OCI-LY1 (cell line): ENCODE measurements around the gene SNTB2.

ENCODE experiments used
- H2AFZ ChIP-seq: fragments of 200-600 bp; sonication (generic), shearing (Covaris generic); 2 replicates; pipeline ENCODE4 v1.6.0; 2014; ENCODE audit warnings: antibody characterized with exemption, mild to moderate bottlenecking, low read length
- H3F3A ChIP-seq: fragments of 200-600 bp; sonication (generic), shearing (Covaris generic); 2 replicates; pipeline ENCODE4 v1.6.0; 2014; ENCODE audit warnings: mild to moderate bottlenecking, antibody characterized with exemption, low read length, moderate library complexity; ENCODE audit not compliant: insufficient read depth
- H3K27ac ChIP-seq: fragments of 200-600 bp; sonication (generic); 2 replicates; pipeline ENCODE4 v1.5.1; 2014; ENCODE audit warnings: low read length, mixed run types, mild to moderate bottlenecking, low read depth; ENCODE audit not compliant: poor library complexity, severe bottlenecking
- H3K27me3 ChIP-seq: fragments of 200-600 bp; sonication (generic); 2 replicates; pipeline ENCODE4 v1.6.0; 2014; ENCODE audit warnings: antibody characterized with exemption, mild to moderate bottlenecking, low read length, moderate library complexity; ENCODE audit not compliant: insufficient read depth
- H3K36me3 ChIP-seq: fragments of 200-600 bp; sonication (generic); 2 replicates; pipeline ENCODE4 v1.6.1; 2014; ENCODE audit warnings: mild to moderate bottlenecking, antibody characterized with exemption, low read length, moderate library complexity, mixed read lengths; ENCODE audit not compliant: insufficient read depth
- H3K4me1 ChIP-seq: fragments of 200-600 bp; sonication (generic); 2 replicates; pipeline ENCODE4 v1.5.1; 2014; ENCODE audit warnings: mild to moderate bottlenecking, low read length, moderate library complexity; ENCODE audit not compliant: insufficient read depth, severe bottlenecking
- H3K4me2 ChIP-seq: fragments of 200-600 bp; sonication (generic), shearing (Covaris generic); 2 replicates; pipeline ENCODE4 v1.6.1; 2014; ENCODE audit warnings: low read length
- H3K4me3 ChIP-seq: fragments of 200-600 bp; sonication (generic); 2 replicates; pipeline ENCODE4 v1.5.1; 2014; ENCODE audit warnings: low read length, low read depth, mild to moderate bottlenecking, mixed read lengths; ENCODE audit not compliant: poor library complexity, severe bottlenecking
- H3K79me2 ChIP-seq: fragments of 200-600 bp; shearing (Covaris generic); 2 replicates; pipeline ENCODE4 v1.6.1; 2016; ENCODE audit warnings: mixed run types, low read length, mixed read lengths; ENCODE audit not compliant: insufficient read depth
- H3K9ac ChIP-seq: fragments of 200-600 bp; sonication (generic), shearing (Covaris generic); 2 replicates; pipeline ENCODE4 v1.6.1; 2014; ENCODE audit warnings: mild to moderate bottlenecking, low read length, mixed read lengths
- H3K9me2 ChIP-seq: fragments of 200-600 bp; sonication (generic), shearing (Covaris generic); 2 replicates; pipeline ENCODE4 v1.6.1; 2014; ENCODE audit warnings: low read depth, mild to moderate bottlenecking, low read length, mixed read lengths
- H3K9me3 ChIP-seq: fragments of 200-600 bp; shearing (Covaris generic); 2 replicates; pipeline ENCODE4 v1.6.1; 2014; ENCODE audit warnings: low read length, mixed read lengths
- H4K20me1 ChIP-seq: fragments of 200-600 bp; sonication (generic), shearing (Covaris generic); 2 replicates; pipeline ENCODE4 v1.6.0; 2016; ENCODE audit warnings: mild to moderate bottlenecking, low read length; ENCODE audit not compliant: insufficient read depth
- EZH2 ChIP-seq: fragments of 200-600 bp; sonication (generic), shearing (Covaris generic); IDR thresholded peaks from 2 replicates; pipeline ENCODE4 v1.8.0; 2017; ENCODE audit warnings: borderline replicate concordance, mixed run types, mild to moderate bottlenecking, antibody characterized with exemption, low read length, moderate library complexity, mixed read lengths
- TF ChIP-seq, protein P1 (sequence below): fragments of 200-600 bp; sonication (generic), shearing (Covaris generic); IDR thresholded peaks from 2 replicates; pipeline ENCODE4 v1.5.1; 2017; ENCODE audit warnings: mild to moderate bottlenecking, antibody characterized with exemption, low read length, moderate library complexity, mixed read lengths

SNTB2 gene

GRCh38 chr16:69309316-69309715 is 122.4 kb downstream of the SNTB2 start:
- no peaks in the 10 kb centered on the region for H3K9me2 ChIP-seq
- no peaks in the 10 kb centered on the region for H3K27me3 ChIP-seq
- H3K36me3 ChIP-seq, result peaks cover 12% of the 10 kb centered on the region; the same call in 1 of the 2 replicates
- H3K4me3 ChIP-seq, result no peak overlapping the region
- H3K79me2 ChIP-seq, result peaks cover 8% of the 10 kb centered on the region
- no peak overlapping the region for H3K27ac ChIP-seq
- no peaks in the 10 kb centered on the region for H4K20me1 ChIP-seq
- H3K9me3 ChIP-seq, result no peaks in the 10 kb centered on the region
- no peaks in the 10 kb centered on the region; the same call in 1 of the 2 replicates for H3F3A ChIP-seq
- no peak overlapping the region for H3K9ac ChIP-seq
- TF ChIP-seq EZH2, result no peak
- TF ChIP-seq, protein P1, sequence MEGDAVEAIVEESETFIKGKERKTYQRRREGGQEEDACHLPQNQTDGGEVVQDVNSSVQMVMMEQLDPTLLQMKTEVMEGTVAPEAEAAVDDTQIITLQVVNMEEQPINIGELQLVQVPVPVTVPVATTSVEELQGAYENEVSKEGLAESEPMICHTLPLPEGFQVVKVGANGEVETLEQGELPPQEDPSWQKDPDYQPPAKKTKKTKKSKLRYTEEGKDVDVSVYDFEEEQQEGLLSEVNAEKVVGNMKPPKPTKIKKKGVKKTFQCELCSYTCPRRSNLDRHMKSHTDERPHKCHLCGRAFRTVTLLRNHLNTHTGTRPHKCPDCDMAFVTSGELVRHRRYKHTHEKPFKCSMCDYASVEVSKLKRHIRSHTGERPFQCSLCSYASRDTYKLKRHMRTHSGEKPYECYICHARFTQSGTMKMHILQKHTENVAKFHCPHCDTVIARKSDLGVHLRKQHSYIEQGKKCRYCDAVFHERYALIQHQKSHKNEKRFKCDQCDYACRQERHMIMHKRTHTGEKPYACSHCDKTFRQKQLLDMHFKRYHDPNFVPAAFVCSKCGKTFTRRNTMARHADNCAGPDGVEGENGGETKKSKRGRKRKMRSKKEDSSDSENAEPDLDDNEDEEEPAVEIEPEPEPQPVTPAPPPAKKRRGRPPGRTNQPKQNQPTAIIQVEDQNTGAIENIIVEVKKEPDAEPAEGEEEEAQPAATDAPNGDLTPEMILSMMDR, result no peak
- H2AFZ ChIP-seq, result no peak overlapping the region
- H3K4me2 ChIP-seq, result no peak overlapping the region
- peaks cover 10% of the 10 kb centered on the region for H3K4me1 ChIP-seq

DNA sequence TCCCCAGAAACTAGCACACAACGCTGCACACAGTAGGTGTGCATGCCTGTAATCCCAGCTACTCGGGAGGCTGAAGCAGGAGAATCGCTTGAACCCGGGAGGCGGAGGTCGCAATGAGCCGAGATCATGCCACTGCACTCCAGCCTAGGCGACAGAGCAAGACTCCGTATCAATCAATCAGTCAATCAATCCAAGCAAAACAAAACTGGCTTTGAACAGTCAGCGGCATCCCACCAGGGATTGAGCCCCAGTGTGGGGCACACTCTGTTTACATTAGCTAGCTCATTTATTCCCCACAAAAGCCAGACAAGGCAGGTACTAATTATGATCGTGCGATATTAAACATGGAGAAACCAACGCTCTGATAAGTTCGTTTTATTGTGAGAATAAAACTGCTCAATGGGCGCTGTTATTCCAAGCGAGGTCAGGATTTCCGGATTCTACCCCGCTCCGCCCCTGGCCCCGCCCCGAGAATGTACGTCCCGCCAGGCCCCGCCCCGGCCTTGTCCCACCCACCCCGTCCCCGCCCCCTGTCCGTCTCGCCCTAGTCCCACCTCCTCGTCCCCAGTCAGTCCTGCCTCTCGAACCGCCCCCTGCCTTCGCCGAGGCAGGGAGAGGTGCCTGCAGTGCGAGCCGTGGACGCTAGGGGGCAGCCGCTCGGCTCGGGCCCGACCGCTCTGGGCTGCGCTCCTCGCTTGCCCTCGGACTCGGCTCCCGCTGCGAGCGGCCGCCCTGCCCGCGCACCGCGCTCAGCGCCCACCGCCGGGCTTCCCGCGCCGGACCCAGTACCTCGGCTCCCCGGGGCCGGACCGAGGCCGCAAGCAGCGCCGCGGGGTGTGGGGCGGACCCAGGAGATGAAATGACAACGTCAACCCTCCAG is 123.9 kb downstream of the SNTB2 start, which contains the start of gene VPS4A:
Gene VPS4A (plus strand): TSS at position 698 of the 880 bp plus-strand sequence. CDS start 162 bp downstream, at position 860.
- TF ChIP-seq EZH2, result no peak
- TF ChIP-seq, protein P1, result peak; percentile 67
- H3K4me2 ChIP-seq, result peak within 1 kb of the TSS; percentile 78
- no peak within 1 kb of the TSS for H2AFZ ChIP-seq
- no peaks in the 10 kb centered on the region for H3K9me3 ChIP-seq
- no peaks in the 10 kb centered on the region for H3K27me3 ChIP-seq
- H3K4me1 ChIP-seq, result peaks cover 10% of the 10 kb centered on the region
- H3K9ac ChIP-seq, result peak within 1 kb of the TSS; percentile 73
- no peaks in the 10 kb centered on the region; the same call in 1 of the 2 replicates for H3F3A ChIP-seq
- peak within 1 kb of the TSS; percentile 71 for H3K4me3 ChIP-seq
- no peaks in the 10 kb centered on the region for H4K20me1 ChIP-seq
- H3K27ac ChIP-seq, result peak within 1 kb of the TSS; percentile 52
- H3K36me3 ChIP-seq, result peaks cover 24% of the 10 kb centered on the region
- peaks cover 8% of the 10 kb centered on the region for H3K79me2 ChIP-seq
- H3K9me2 ChIP-seq, result no peaks in the 10 kb centered on the region

DNA sequence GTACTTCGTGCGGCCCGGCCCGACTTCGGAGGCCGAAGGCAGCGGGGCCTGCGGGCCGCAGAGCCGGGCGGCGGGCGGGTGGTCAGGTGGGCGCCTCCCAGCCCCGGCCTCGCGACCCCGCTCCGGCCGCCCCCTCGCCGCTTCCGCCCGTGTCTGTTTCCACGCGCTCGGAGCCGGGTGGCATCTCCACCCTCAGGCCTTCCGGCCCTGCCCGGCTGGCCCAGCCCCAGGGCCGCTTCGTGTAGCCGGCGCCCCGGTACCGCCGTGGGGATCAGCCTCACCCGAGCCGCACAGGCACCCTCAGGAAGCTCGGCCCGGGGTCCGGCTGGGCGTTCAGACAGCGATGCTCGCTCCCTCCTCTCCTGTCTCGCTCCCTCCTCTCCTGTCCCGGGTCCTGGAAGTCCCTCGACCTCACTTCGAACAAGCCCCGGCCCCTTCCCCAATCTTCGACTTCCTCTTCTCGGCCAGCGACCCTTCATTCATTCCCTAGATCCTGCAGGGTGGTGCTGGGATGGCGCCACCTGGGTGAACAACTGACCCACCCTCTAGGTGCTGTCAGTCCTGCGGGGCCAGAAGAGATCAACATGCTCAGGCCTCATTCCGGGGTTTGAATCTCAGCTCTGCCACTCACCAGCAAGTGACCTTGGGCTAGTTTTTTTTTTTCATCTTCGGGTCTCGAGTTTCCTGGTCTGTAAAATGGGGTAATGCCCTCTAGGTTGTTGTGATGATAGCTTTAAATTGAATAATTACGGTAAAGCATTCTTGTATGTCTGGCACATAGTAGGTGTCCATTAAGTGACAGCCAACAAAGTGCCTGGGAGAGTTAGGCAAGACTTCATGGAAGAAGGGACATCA is 124.8 kb downstream of the SNTB2 start:
- no peaks in the 10 kb centered on the region for H3K9me2 ChIP-seq
- no peaks in the 10 kb centered on the region for H4K20me1 ChIP-seq
- no peaks in the 10 kb centered on the region for H3K9me3 ChIP-seq
- peaks cover 8% of the 10 kb centered on the region for H3K79me2 ChIP-seq
- H3K4me2 ChIP-seq, result peak overlapping the region; percentile 78
- H3K9ac ChIP-seq, result peak overlapping the region; percentile 73
- no peaks in the 10 kb centered on the region for H3K27me3 ChIP-seq
- no peak overlapping the region for H2AFZ ChIP-seq
- no peak for TF ChIP-seq EZH2
- TF ChIP-seq, protein P1, result peak; percentile 45
- H3K27ac ChIP-seq, result no peak overlapping the region
- H3K36me3 ChIP-seq, result peaks cover 33% of the 10 kb centered on the region
- H3K4me1 ChIP-seq, result peaks cover 10% of the 10 kb centered on the region
- H3K4me3 ChIP-seq, result peak overlapping the region; percentile 71
- no peaks in the 10 kb centered on the region; the same call in 1 of the 2 replicates for H3F3A ChIP-seq
